Ishikawa (cell line): ENCODE data around the gene CAVIN2.

Experiments
- CEBPB ChIP-seq: IDR thresholded peaks from 2 replicates; pipeline ENCODE4 v1.6.1; 2012
- CREB1 ChIP-seq: IDR thresholded peaks from 2 replicates; pipeline ENCODE4 v1.6.1; 2012; ENCODE audit warnings: low read depth
- EP300 ChIP-seq: IDR thresholded peaks from 2 replicates; pipeline ENCODE4 v1.6.1; 2012; ENCODE audit warnings: borderline replicate concordance
- MAX ChIP-seq: IDR thresholded peaks from 2 replicates; pipeline ENCODE4 v1.6.1; 2012
- NFIC ChIP-seq: IDR thresholded peaks from 2 replicates; pipeline ENCODE4 v1.6.1; 2012
- RAD21 ChIP-seq: IDR thresholded peaks from 2 replicates; pipeline ENCODE4 v1.6.1; 2012; ENCODE audit warnings: low read depth
- TAF1 ChIP-seq: IDR thresholded peaks from 2 replicates; pipeline ENCODE4 v1.6.1; 2012; ENCODE audit warnings: low read depth, mild to moderate bottlenecking
- TEAD4 ChIP-seq: IDR thresholded peaks from 2 replicates; pipeline ENCODE4 v1.6.1; 2012
- YY1 ChIP-seq: IDR thresholded peaks from 2 replicates; pipeline ENCODE4 v1.6.1; 2012; ENCODE audit warnings: low read depth
- ZBTB7A ChIP-seq: IDR thresholded peaks from 2 replicates; pipeline ENCODE4 v1.6.1; 2012; ENCODE audit warnings: low read depth
- TF ChIP-seq, protein P1 (sequence below): IDR thresholded peaks from 2 replicates; pipeline ENCODE4 v1.6.1; 2012; ENCODE audit warnings: low read depth, mild to moderate bottlenecking
- TF ChIP-seq, protein P2 (sequence below): IDR thresholded peaks from 2 replicates; pipeline ENCODE4 v1.6.1; 2012

DNA sequence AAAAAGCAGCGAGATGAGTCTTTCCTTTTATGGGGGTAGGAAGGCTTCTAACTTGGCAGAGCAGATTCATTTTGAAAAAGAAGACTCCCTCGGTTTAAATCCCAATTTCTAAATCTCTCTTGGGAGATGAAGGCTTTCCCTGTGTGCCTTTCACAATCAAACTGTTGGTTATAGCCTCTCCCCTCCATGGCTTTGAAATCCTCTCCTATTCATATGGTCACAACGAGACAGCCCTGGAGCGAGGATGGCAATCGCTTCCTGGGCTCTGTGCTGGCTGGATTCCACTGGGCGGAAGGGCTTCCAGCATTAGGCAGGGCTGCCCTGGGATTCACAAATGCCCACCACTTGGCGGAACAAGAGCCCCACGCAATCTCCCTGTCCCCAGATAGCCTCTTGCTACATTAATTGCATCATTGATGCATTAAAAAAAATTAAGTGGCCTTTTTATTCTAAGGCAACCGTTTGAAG is 1.6 kb downstream of the CAVIN2 start:
- TF ChIP-seq EP300, result no peak
- TF ChIP-seq, protein P1, sequence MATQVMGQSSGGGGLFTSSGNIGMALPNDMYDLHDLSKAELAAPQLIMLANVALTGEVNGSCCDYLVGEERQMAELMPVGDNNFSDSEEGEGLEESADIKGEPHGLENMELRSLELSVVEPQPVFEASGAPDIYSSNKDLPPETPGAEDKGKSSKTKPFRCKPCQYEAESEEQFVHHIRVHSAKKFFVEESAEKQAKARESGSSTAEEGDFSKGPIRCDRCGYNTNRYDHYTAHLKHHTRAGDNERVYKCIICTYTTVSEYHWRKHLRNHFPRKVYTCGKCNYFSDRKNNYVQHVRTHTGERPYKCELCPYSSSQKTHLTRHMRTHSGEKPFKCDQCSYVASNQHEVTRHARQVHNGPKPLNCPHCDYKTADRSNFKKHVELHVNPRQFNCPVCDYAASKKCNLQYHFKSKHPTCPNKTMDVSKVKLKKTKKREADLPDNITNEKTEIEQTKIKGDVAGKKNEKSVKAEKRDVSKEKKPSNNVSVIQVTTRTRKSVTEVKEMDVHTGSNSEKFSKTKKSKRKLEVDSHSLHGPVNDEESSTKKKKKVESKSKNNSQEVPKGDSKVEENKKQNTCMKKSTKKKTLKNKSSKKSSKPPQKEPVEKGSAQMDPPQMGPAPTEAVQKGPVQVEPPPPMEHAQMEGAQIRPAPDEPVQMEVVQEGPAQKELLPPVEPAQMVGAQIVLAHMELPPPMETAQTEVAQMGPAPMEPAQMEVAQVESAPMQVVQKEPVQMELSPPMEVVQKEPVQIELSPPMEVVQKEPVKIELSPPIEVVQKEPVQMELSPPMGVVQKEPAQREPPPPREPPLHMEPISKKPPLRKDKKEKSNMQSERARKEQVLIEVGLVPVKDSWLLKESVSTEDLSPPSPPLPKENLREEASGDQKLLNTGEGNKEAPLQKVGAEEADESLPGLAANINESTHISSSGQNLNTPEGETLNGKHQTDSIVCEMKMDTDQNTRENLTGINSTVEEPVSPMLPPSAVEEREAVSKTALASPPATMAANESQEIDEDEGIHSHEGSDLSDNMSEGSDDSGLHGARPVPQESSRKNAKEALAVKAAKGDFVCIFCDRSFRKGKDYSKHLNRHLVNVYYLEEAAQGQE, result no peak
- no peak for TF ChIP-seq NFIC
- no peak for TF ChIP-seq TAF1
- no peak for TF ChIP-seq CREB1
- no peak for TF ChIP-seq YY1
- TF ChIP-seq, protein P2, sequence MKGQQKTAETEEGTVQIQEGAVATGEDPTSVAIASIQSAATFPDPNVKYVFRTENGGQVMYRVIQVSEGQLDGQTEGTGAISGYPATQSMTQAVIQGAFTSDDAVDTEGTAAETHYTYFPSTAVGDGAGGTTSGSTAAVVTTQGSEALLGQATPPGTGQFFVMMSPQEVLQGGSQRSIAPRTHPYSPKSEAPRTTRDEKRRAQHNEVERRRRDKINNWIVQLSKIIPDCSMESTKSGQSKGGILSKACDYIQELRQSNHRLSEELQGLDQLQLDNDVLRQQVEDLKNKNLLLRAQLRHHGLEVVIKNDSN, result no peak
- TF ChIP-seq CEBPB, result no peak
- TF ChIP-seq RAD21, result no peak
- TF ChIP-seq TEAD4, result no peak
- TF ChIP-seq ZBTB7A, result no peak
- no peak for TF ChIP-seq MAX
